Right atrium auricular region (tissue), 2 donors: ENCODE measurements around the gene CLIC5. TPM values are rescaled to one million over a fixed set of nuclear protein-coding genes. Genes with fewer than 3 reads are reported as not detected.

ENCODE experiments used
- DNase-seq: peaks from one replicate; pipeline ENCODE4 v3.0.0-alpha.2; 2019; ENCODE audit warnings: low spot score
- H3K27ac ChIP-seq, 2 donors: fragments of 200-600 bp; sonication (generic); 1 replicate in 1 of 2; 2 replicates in 1 of 2; pipeline ENCODE4 v1.5.1; 2016 to 2019
- H3K27me3 ChIP-seq, 2 donors: fragments of 200-600 bp; sonication (generic); one replicate each; pipeline versions ENCODE4 v1.5.1 to v1.6.0; 2017 to 2019
- H3K36me3 ChIP-seq: fragments of 200-600 bp; sonication (generic); one replicate; pipeline ENCODE4 v1.5.1; 2016
- H3K4me1 ChIP-seq, 2 donors: fragments of 200-600 bp; sonication (generic); one replicate each; pipeline versions ENCODE4 v1.5.1 to v1.6.0; 2017 to 2019
- H3K4me3 ChIP-seq, 2 donors: fragments of 200-600 bp; sonication (generic); 1 replicate in 1 of 2; 2 replicates in 1 of 2; pipeline ENCODE4 v1.5.1; 2017 to 2019; ENCODE audit warnings: mild to moderate bottlenecking in 1 of 2, moderate library complexity in 1 of 2
- H3K9me3 ChIP-seq, 2 donors: fragments of 200-600 bp; sonication (generic); one replicate each; pipeline ENCODE4 v1.5.1; 2019
- total RNA-seq, 2 donors: library from RNA; depleted of rRNA; stranded (reverse); fragments of >200 nt; gene quantifications; one replicate each; pipeline ENCODE4 v1.1.0, GENCODE V29; 2016
- TF ChIP-seq, protein P1 (sequence below), 2 donors: fragments of 200-600 bp; sonication (generic); IDR thresholded peaks; one replicate each; pipeline ENCODE4 v1.5.1; 2019; ENCODE audit warnings: antibody characterized with exemption in 2 of 2

CLIC5 gene
- total RNA-seq, 2 donors from 2014 or later: 99.8 to 114 TPM

DNA sequence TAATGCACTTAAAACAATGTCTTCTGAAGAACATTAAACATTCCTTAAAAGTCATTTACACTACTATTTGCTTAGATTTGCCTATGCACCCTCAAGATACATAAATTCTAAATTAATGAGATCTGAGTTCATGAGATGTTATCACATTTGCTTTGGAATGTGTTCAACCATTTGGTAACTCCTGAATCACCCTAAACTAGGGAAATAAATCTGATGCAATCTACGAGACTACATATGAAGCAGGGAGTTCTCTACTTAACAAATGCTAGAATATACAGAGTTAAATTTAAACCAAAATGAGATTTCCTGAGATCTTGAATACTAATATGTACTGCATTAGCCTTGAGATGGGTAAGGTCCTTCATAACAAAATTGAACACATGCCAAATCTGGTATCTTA lies 170.1 kb downstream of the CLIC5 start:
- Histone ChIP-seq H3K36me3 (no peaks in the 10 kb centered on the region), H3K4me1 (no peaks in the 10 kb centered on the region), H3K27me3 (no peaks in the 10 kb centered on the region), H3K27ac (no peak overlapping the region), H3K9me3 (no peaks in the 10 kb centered on the region), H3K4me3 (no peak overlapping the region)
- DNase-seq: no peak
- TF ChIP-seq, protein P1, sequence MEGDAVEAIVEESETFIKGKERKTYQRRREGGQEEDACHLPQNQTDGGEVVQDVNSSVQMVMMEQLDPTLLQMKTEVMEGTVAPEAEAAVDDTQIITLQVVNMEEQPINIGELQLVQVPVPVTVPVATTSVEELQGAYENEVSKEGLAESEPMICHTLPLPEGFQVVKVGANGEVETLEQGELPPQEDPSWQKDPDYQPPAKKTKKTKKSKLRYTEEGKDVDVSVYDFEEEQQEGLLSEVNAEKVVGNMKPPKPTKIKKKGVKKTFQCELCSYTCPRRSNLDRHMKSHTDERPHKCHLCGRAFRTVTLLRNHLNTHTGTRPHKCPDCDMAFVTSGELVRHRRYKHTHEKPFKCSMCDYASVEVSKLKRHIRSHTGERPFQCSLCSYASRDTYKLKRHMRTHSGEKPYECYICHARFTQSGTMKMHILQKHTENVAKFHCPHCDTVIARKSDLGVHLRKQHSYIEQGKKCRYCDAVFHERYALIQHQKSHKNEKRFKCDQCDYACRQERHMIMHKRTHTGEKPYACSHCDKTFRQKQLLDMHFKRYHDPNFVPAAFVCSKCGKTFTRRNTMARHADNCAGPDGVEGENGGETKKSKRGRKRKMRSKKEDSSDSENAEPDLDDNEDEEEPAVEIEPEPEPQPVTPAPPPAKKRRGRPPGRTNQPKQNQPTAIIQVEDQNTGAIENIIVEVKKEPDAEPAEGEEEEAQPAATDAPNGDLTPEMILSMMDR (IDR thresholded peaks at IDR 0.05): no peak

DNA sequence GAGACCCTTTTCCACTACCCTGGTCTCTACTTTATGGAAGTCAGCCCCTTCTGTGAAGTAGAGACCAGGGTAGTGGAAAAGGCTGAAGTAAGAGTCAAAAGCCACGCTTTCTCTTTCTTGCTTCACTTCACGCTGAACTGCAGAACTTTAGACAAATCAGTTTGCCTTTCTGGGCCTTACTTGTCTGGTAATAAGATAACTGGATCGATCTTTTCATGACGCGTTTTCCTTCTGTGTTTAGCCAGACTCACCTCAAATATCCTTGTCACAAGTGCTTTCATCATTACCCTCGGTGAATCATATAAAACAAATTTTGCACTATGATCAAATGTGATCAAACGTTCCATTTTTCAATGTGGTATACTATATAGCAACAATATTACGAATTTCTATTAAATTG lies 170.7 kb downstream of the CLIC5 start:
- H3K27me3 ChIP-seq: no peaks in the 10 kb centered on the region
- H3K9me3 ChIP-seq: no peaks in the 10 kb centered on the region
- H3K4me1 ChIP-seq: no peaks in the 10 kb centered on the region
- no peak overlapping the region for H3K27ac ChIP-seq
- TF ChIP-seq, protein P1 (IDR thresholded peaks at IDR 0.05): no peak
- H3K4me3 ChIP-seq: no peak overlapping the region
- no peak for DNase-seq
- no peaks in the 10 kb centered on the region for H3K36me3 ChIP-seq

DNA sequence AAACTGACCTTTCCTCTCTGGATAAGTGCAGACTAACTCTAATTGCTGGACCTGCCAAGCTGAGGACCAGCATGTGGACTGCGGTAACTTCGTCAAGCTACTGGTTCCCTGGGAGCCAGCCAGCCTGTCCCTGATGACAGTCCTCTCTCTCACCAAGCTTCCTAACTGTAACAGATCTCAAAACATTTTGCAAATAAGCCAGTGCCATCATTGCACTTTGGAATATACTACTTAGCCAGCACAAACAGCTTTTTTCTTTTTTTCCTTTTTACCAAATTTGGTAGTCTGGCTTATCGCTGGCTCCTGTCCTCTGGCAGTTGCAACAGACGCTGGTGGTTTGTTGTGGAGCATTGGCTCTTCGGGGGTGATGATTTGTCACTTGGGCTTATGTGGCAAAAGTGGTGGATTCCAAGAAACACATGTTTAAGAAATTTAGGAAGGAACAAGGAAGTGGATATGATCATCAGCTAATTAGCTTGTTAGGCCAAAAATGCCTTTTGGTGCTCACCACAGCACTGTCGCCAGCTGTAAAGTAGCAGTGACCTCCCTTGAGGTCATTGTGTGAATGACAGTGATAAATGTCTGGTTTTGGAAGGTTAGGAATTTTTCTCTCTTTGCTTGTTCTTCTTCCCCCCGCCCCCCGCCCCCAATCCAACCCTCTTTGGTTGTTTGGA lies 171.7 kb downstream of the CLIC5 start:
- H3K4me3 ChIP-seq: no peak overlapping the region
- H3K9me3 ChIP-seq: no peaks in the 10 kb centered on the region
- TF ChIP-seq, protein P1 (IDR thresholded peaks at IDR 0.05): no peak
- DNase-seq: no peak
- H3K4me1 ChIP-seq: no peaks in the 10 kb centered on the region
- H3K27ac ChIP-seq: no peak overlapping the region
- no peaks in the 10 kb centered on the region for H3K36me3 ChIP-seq
- no peaks in the 10 kb centered on the region for H3K27me3 ChIP-seq

DNA sequence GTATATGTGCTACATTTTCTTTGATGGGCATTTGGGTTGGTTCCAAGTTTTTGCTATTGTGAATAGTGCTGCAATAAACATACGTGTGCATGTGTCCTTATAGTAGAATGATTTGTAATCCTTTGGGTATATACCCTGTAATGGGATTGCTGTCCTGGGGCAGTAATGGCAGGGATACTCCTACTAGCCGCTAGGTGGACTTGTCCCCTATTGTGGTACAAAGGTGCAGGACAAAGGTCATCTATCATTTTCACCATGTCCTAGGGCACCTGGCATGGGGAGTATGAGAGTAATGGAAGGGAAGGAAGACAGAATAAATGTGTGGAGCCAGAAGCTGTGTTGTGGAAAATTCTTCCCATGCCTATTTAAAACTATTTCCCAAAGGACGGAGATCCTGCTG lies 174.6 kb downstream of the CLIC5 start:
- H3K27ac ChIP-seq: no peak overlapping the region
- H3K4me3 ChIP-seq: no peak overlapping the region
- DNase-seq: no peak
- no peaks in the 10 kb centered on the region for H3K27me3 ChIP-seq
- no peaks in the 10 kb centered on the region for H3K4me1 ChIP-seq
- H3K36me3 ChIP-seq: no peaks in the 10 kb centered on the region
- TF ChIP-seq, protein P1 (IDR thresholded peaks at IDR 0.05): no peak
- no peaks in the 10 kb centered on the region for H3K9me3 ChIP-seq

DNA sequence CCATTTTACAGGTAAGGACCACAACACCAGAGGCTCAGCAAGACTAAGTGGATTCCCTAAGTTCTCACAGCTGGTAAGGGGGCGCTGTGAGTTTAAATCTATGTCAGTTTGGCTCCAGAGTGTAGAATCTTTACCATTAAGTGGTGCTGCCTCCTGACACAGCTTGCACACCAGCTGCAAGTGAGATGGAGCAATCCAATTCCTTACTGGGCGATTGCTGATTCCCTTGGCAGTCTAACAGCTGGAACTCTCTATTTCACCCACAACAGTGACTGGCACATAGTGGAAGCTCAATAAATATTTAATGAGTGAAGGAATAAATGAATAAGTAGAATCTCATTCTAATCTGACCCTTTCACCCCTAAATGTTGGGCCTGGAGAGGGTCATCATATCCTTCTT lies 176.7 kb downstream of the CLIC5 start:
- no peak overlapping the region for H3K27ac ChIP-seq
- H3K36me3 ChIP-seq: no peaks in the 10 kb centered on the region
- TF ChIP-seq, protein P1 (IDR thresholded peaks at IDR 0.05): no peak
- no peak overlapping the region for H3K4me3 ChIP-seq
- H3K27me3 ChIP-seq: no peaks in the 10 kb centered on the region
- no peaks in the 10 kb centered on the region for H3K9me3 ChIP-seq
- no peak for DNase-seq
- H3K4me1 ChIP-seq: no peaks in the 10 kb centered on the region

DNA sequence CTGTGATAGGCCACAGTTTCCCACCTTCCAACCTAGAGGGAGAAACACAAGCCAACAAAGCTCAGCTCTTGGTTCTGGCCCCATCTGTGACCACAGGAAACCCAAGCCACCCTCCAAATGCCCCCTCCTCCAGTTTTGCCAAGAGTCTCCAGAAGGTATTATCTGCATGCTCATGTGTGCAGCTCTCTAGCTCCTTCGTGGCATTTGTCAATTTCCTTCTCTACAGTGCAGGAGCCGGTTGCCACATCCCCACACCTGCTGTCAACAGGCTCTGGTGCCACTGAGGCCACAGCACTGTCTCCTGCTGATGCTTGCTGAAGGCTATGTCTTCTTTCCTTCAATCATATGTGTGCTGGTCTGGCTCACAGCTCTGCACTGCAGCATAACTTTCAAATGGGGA lies 177.2 kb downstream of the CLIC5 start:
- Histone ChIP-seq H3K9me3 (no peaks in the 10 kb centered on the region), H3K4me1 (no peaks in the 10 kb centered on the region), H3K36me3 (no peaks in the 10 kb centered on the region), H3K4me3 (no peak overlapping the region), H3K27me3 (no peaks in the 10 kb centered on the region), H3K27ac (no peak overlapping the region)
- TF ChIP-seq, protein P1 (IDR thresholded peaks at IDR 0.05): no peak
- DNase-seq: no peak
